GM18868 (cell line): ENCODE measurements around the gene LY6G5B.

Source experiments
- ATAC-seq: cut with Tn5 transposase; IDR thresholded peaks from one replicate; pipeline ENCODE4 v1.9.1; 2021; ENCODE audit warnings: mild to moderate bottlenecking, moderate library complexity; ENCODE audit not compliant: unreplicated experiment

Gene LY6G5B

GRCh38 chr6:31639449-31639861 lies 30.3 kb upstream of the LY6G5B start:
- ATAC-seq: no peak

GRCh38 chr6:31640612-31641011 lies 29.2 kb upstream of the LY6G5B start:
- ATAC-seq: no peak

DNA sequence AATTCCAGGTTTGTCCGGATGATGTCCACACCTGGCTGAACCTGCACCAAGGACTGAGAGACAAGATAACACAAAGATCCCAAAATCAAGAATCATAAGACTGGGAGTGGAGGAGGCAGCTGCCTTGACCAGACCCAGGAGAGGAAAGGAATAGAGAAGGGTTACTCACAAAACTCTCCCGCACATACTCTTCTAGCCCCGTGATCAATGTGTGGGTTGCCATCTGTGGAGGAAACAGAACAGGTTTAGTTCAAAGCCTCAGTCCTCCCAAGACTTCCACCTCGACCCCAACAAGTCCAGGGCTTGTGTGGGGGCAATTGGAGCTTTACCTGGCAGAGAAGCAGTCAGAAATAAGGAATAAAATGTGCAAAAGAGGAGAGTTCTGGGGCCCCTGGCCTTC lies 28.4 kb upstream of the LY6G5B start:
- no peak for ATAC-seq

- no peak for ATAC-seq
These were observed 26.8 kb upstream of the LY6G5B start for GRCh38 chr6:31642798-31643570.

- ATAC-seq: no peak
These were observed 25.8 kb upstream of the LY6G5B start for GRCh38 chr6:31643818-31644454.

- no peak for ATAC-seq
These were observed 24.5 kb upstream of the LY6G5B start for GRCh38 chr6:31645325-31645724.

GRCh38 chr6:31651602-31652191 lies 18.1 kb upstream of the LY6G5B start:
- ATAC-seq: peak; percentile 33

GRCh38 chr6:31652925-31653724 lies 16.7 kb upstream of the LY6G5B start:
- peak; percentile 60 for ATAC-seq

DNA sequence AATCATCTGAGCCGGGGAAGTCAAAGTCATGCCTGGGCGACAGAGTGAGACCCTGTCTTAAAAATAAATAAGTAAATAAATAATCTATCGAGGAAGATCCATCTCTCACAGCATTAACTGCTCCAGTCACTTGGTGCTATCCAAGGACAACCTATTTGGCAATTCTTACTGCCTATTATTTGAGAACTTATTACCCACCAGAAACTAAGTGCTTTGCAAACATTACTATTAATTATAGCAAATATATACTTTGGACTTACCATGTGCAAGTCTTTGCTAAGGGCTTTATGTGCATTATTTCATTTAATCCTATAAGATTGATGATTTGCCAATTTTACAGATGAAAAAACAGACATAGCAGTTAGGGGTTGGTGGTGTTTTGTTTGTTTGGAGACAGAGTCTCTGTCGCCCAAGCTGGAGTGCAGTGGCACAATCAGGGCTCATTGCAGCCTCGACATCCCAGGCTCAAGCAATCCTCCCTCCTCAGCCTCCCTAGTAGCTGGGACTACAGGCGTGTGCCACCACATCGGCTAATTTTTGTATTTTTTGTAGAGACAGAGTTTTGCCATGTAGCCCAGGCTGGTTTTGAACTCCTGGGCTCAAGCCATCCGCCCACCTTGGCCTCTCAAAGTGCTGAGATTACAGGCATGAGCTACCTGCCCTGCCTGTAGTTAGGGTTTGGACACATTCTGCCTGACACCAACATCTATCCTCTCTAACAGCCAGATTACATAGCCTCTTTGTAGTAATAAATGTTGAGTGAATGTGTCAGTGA lies 15.0 kb upstream of the LY6G5B start:
- ATAC-seq: no peak

DNA sequence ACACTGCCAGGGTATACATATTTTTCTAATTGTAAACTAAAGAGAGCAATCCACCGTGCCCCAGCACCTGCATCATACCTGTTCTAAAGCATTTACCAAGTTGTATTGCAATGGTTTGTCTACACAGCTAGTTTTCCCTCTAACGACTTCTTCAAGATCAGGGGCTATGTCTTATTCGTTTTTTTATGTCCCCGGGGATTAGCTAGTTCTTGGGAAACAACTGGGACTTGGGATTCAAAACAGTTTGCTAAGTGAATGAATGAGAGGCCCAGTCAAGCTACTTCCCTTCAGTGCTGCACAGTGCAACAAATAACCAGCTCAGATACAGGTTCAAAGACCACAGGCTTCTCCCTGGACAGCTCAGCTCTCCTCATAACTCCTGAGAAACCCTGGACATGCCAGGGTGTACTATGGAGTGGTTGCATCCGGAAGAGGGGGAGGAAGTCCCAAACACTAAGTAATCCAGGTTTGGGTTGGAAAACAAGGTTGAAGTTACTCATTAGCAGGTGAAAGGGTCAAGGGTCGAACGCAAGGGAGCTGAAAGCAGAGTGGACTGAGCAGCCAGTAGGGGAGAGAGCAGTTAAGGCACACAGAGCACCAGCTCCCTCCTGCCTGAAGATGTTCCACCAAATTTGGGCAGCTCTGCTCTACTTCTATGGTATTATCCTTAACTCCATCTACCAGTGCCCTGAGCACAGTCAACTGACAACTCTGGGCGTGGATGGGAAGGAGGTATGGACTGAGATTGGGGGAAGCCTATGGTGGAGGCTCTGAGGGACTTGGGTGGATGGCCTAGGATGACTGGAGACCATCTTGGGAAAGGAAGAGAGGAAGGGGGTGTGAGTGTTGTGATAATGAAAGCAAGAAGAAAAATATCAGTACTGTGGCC lies 14.2 kb upstream of the LY6G5B start, which contains the start of gene APOM:
Gene APOM (plus strand): TSS at position 546 of the 889 bp plus-strand sequence. CDS start 73 bp downstream, at position 619.
- no peak for ATAC-seq

DNA sequence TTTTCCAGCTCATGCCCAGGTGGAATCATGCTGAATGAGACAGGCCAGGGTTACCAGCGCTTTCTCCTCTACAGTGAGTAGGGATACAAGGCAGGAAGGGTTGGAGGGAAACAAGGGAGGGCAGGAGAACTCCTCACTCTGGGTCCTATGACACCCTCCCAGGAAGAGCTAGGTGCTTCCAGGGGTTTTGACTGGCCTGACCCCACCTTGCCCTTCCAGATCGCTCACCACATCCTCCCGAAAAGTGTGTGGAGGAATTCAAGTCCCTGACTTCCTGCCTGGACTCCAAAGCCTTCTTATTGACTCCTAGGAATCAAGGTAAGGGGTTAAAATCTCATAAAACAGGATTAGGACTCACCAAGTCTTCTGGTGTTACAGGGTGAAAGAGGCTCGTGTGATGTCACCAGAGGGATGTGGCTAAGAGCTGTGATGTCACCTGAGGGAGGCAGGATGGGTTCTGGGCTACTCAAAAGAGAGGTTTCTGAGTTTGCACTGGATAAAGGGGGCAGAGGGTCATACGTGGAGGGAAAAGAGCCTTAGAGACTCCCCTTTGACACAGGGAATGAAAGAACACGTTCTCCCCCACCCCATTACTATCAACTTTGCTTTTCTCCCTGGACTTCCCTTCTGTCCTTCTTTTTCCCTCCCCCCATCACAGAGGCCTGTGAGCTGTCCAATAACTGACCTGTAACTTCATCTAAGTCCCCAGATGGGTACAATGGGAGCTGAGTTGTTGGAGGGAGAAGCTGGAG lies 12.2 kb upstream of the LY6G5B start:
- no peak for ATAC-seq

GRCh38 chr6:31658158-31658688 lies 11.6 kb upstream of the LY6G5B start:
- ATAC-seq: no peak

DNA sequence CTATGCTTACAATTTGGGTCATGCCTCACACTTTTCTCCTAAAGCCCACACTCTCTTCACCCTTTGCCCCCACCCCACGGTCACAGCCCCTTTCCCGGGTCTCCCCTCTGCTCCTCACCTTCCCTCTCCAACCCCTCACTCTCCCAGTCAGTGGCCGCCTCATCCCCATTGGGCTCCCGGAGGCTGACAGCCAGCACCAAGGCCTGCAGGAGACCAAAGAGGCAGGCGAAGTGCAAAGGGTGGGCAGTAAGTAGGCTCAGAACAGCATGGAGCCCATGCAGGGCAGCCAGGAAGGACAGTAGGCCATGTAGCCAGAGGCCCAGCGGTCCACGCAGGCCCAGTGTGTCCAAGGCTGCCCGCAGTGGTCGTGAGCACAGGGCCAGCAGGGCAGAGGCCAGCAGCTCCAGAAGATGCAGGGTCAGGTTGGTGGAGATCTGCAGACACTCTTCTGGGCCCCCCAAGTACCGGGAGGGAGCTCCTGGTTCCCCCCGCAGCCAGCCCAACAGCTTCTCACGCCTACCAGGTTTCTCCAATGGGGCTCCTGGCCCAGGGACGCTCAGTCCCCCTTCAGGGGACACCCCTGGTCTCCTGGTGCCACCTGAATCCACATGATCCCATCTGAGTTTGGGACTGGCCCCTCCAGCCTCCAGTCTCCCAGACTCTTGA lies 10.7 kb upstream of the LY6G5B start:
- ATAC-seq: no peak

- ATAC-seq: no peak
These were observed 10.0 kb upstream of the LY6G5B start for GRCh38 chr6:31659649-31660380.

DNA sequence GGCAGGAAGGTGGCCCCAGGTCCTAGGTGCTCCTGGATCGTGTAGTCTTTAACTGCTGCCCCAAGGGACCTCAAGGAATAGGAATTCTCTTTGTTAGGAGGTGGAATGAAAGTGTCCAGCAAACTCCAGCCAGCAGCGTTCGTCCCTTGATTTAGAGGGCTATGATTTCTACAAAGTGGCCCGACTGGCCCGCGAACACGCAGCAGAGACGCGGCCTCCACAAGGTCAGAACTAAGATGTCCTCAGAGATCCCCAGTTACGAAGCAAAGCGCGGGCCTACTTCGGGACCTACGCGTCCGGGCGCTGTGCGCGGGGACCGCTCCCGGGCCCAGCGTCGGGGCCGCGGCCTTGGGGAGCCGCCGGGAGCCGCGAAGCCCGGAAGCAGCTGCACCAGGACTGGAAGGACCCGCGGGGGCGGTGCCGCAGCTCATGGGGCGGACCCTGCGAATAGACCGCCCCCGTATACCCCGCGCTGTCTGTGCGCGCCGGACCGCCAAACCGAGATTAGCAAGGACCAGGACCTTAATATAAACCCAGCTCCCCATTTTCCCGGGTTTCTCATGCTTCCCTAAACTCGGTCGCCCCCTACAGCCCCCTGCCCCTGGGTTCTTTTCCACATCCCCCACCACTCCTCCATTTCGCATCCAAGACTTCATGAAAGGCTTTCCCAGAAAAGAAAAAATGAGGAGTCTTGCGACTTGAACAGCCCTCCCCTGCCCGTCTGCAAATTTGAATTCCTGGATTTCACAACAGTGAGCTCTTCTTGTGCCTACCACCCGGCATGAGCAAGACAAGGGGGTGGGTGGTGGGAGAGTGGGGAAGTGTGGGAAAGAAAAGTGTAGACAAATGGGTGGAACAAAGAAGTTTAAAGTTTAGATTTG lies 9.2 kb upstream of the LY6G5B start, which contains the start of gene C6orf47:
Gene C6orf47 (minus strand): TSS at position 398 of the 881 bp plus-strand sequence. CDS start 831 bp downstream, outside the sequence.
- peak; percentile 62 for ATAC-seq
